HCT116 (cell line): ENCODE measurements around the gene E4F1. TPM values are rescaled to one million over a fixed set of nuclear protein-coding genes. Genes with fewer than 3 reads are reported as not detected.
A peak's percentile ranks its signal among the peaks of the same experiment; 100 is the strongest.

Source experiments
- ATAC-seq: fragments of 200-7000 bp; cut with Tn5 transposase; 2 replicates; pipeline ENCODE4 v1.9.1; 2020; ENCODE audit warnings: mild to moderate bottlenecking, moderate library complexity
- BruUV-seq: library from RNA; stranded (reverse); fragments of 400-500 nt; replicated peaks from 2 replicates; lab custom pipeline; 2021; lab: Mats Ljungman, UMichigan
- CTCF ChIA-PET: fragments of 300-600 bp; sonication (Branson Sonifier 250); formaldehyde crosslinking; loops from one replicate; lab custom pipeline; 2021; ENCODE audit warnings: antibody characterized with exemption; lab: Charles Lee
- POLR2A ChIA-PET: fragments of 300-600, 350-600 bp; sonication (Branson Sonifier 250); formaldehyde crosslinking; loops from one replicate; lab custom pipeline; 2021; ENCODE audit warnings: antibody characterized with exemption; lab: Charles Lee
- RAD21 ChIA-PET, 2 experiments: fragments of 300-600 bp; sonication (Branson Sonifier 250); formaldehyde crosslinking; loops; one replicate each; lab custom pipeline; 2023; ENCODE audit warnings: low total read pairs in 2 of 2; ENCODE audit not compliant: uncharacterized antibody in 2 of 2, unreplicated experiment in 2 of 2, low non-redundant PET in 1 of 2; lab: Charles Lee
- DNase-seq: peaks from one replicate; pipeline ENCODE4 v3.0.0-alpha.2; 2010; ENCODE audit warnings: low read depth, low spot score
- H2AFZ ChIP-seq: fragments of 200-600 bp; shearing (Covaris generic), sonication (generic); 2 replicates; pipeline ENCODE4 v1.6.1; 2017; ENCODE audit warnings: low read depth, mixed run types, mixed read lengths, antibody characterized with exemption, low read length; ENCODE audit not compliant: poor library complexity, severe bottlenecking
- H3K27ac ChIP-seq: 2 replicates; pipeline ENCODE4 v1.5.1; 2012; ENCODE audit warnings: low read depth, low read length
- H3K27me3 ChIP-seq: fragments of 200-600 bp; sonication (generic); 2 replicates; pipeline ENCODE4 v1.6.1; 2016; ENCODE audit warnings: mixed run types, low read length, mixed read lengths; ENCODE audit not compliant: insufficient read depth
- H3K36me3 ChIP-seq, 2 experiments: fragments of 200-500 bp in 1 of 2; fragments of 200-600 bp in 1 of 2; sonication (Bioruptor generic) in 1 of 2; sonication (generic) in 1 of 2; 2 replicates each; pipeline versions ENCODE4 v1.5.1 to v1.6.1; 2014 to 2016; ENCODE audit warnings: low read length in 2 of 2, inconsistent platforms in 1 of 2, mixed read lengths in 1 of 2, mixed run types in 1 of 2; ENCODE audit not compliant: insufficient read depth in 2 of 2, control insufficient read depth in 1 of 2
- H3K4me1 ChIP-seq, 2 experiments: fragments of 200-600 bp in 1 of 2; sonication (generic) in 1 of 2; 2 replicates each; pipeline versions ENCODE4 v1.5.1 to v1.6.1; 2012 to 2017; ENCODE audit warnings: low read length in 2 of 2, inconsistent platforms in 1 of 2, mild to moderate bottlenecking in 1 of 2, mixed read lengths in 1 of 2, mixed run types in 1 of 2, moderate library complexity in 1 of 2; ENCODE audit not compliant: insufficient read depth in 2 of 2, control insufficient read depth in 1 of 2
- H3K4me2 ChIP-seq: fragments of 200-600 bp; sonication (generic); 2 replicates; pipeline ENCODE4 v1.6.1; 2017; ENCODE audit warnings: mixed run types, low read length, mixed read lengths
- H3K4me3 ChIP-seq, 2 experiments: fragments of 200-600 bp in 1 of 2; sonication (generic) in 1 of 2; replicated peaks in 1 of 2; 2 replicates each; pipeline ENCODE4 v1.5.1; 2011 to 2016; ENCODE audit warnings: low read length in 2 of 2, control low read depth in 1 of 2, low read depth in 1 of 2, mild to moderate bottlenecking in 1 of 2, mixed read lengths in 1 of 2, mixed run types in 1 of 2
- H3K79me2 ChIP-seq: fragments of 200-600 bp; sonication (generic); 2 replicates; pipeline ENCODE4 v1.6.1; 2017; ENCODE audit warnings: mild to moderate bottlenecking, mixed run types, low read length, moderate library complexity, mixed read lengths; ENCODE audit not compliant: insufficient read depth
- H3K9ac ChIP-seq: fragments of 200-600 bp; sonication (generic); 2 replicates; pipeline ENCODE4 v1.6.1; 2016; ENCODE audit warnings: low read length, mixed read lengths
- H3K9me2 ChIP-seq: fragments of 200-600 bp; sonication (generic), shearing (Covaris generic); 2 replicates; pipeline ENCODE4 v1.6.1; 2017; ENCODE audit warnings: mixed run types, mild to moderate bottlenecking, moderate library complexity; ENCODE audit not compliant: insufficient read depth
- H3K9me3 ChIP-seq, 2 experiments: fragments of 200-500 bp in 1 of 2; fragments of 200-600 bp in 1 of 2; sonication (Bioruptor generic) in 1 of 2; sonication (generic) in 1 of 2; 2 replicates each; pipeline ENCODE4 v1.6.1; 2014 to 2017; ENCODE audit warnings: low read length in 2 of 2, mixed read lengths in 2 of 2, inconsistent platforms in 1 of 2, low read depth in 1 of 2, mild to moderate bottlenecking in 1 of 2, mixed run types in 1 of 2, moderate library complexity in 1 of 2; ENCODE audit not compliant: control insufficient read depth in 1 of 2, insufficient read depth in 1 of 2
- H4K20me1 ChIP-seq: fragments of 200-600 bp; sonication (generic), shearing (Covaris generic); 2 replicates; pipeline ENCODE4 v1.6.1; 2017; ENCODE audit warnings: mixed run types, mild to moderate bottlenecking, moderate library complexity; ENCODE audit not compliant: insufficient read depth
- CBX3 ChIP-seq: IDR thresholded peaks from 2 replicates; pipeline ENCODE4 v1.6.1; 2012; ENCODE audit warnings: low read depth
- CEBPB ChIP-seq: IDR thresholded peaks from 2 replicates; pipeline ENCODE4 v1.6.1; 2012; ENCODE audit warnings: low read depth
- EGR1 ChIP-seq: IDR thresholded peaks from 2 replicates; pipeline ENCODE4 v1.6.1; 2012; ENCODE audit warnings: low read depth
- ELF1 ChIP-seq: IDR thresholded peaks from 2 replicates; pipeline ENCODE4 v1.6.1; 2012; ENCODE audit warnings: low read depth, borderline replicate concordance
- EZH2phosphoT487 ChIP-seq: fragments of 200-600 bp; IDR thresholded peaks from 2 replicates; pipeline ENCODE4 v1.6.1; 2018; ENCODE audit warnings: antibody characterized with exemption, borderline replicate concordance
- FOSL1 ChIP-seq: IDR thresholded peaks from 2 replicates; pipeline ENCODE4 v1.6.1; 2012; ENCODE audit warnings: low read depth
- JUND ChIP-seq: IDR thresholded peaks from 2 replicates; pipeline ENCODE4 v1.6.1; 2012
- RAD21 ChIP-seq: IDR thresholded peaks from 2 replicates; pipeline ENCODE4 v1.6.1; 2012; ENCODE audit warnings: low read depth, mild to moderate bottlenecking
- SP1 ChIP-seq: IDR thresholded peaks from 2 replicates; pipeline ENCODE4 v1.6.1; 2012; ENCODE audit warnings: low read depth
- TCF7L2 ChIP-seq: IDR thresholded peaks from 2 replicates; pipeline ENCODE4 v1.7.0; 2011; ENCODE audit warnings: borderline replicate concordance, inconsistent platforms; ENCODE audit not compliant: insufficient read depth, insufficient read length; ENCODE audit errors: extremely low read depth
- ZBTB33 ChIP-seq: IDR thresholded peaks from 2 replicates; pipeline ENCODE4 v1.6.1; 2011; ENCODE audit warnings: mild to moderate bottlenecking, low read length, moderate library complexity; ENCODE audit not compliant: insufficient replicate concordance; ENCODE audit errors: extremely low read depth
- ZNF274 ChIP-seq: fragments of 200-500 bp; sonication (Bioruptor generic); IDR thresholded peaks from 2 replicates; pipeline ENCODE4 v1.6.1; 2014; ENCODE audit warnings: mild to moderate bottlenecking, low read depth, low read length, inconsistent platforms
- intact Hi-C: fragments of 100-400 bp; cut with micrococcal nuclease; formaldehyde crosslinking; loops from 2 replicates; pipeline ENCODE4 v1.10.0; 2022
- total RNA-seq: library from RNA; stranded (reverse); gene quantifications from one replicate; pipeline ENCODE4 v1.2.1, GENCODE V29; 2021; ENCODE audit not compliant: unreplicated experiment
- TF ChIP-seq, protein P1 (sequence below): IDR thresholded peaks from 2 replicates; pipeline ENCODE4 v1.6.1; 2012
- TF ChIP-seq, protein P2 (sequence below), 3 experiments: fragments of 200-600 bp in 1 of 3; sonication (generic) in 1 of 3; IDR thresholded peaks in 2 of 3; conservative IDR thresholded peaks in 1 of 3; 2 replicates each; pipeline ENCODE4 v1.5.1; 2012 to 2017; ENCODE audit warnings: low read depth in 2 of 3, low read length in 2 of 3, antibody characterized with exemption in 1 of 3, borderline replicate concordance in 1 of 3, control low read depth in 1 of 3, mild to moderate bottlenecking in 1 of 3, mixed read lengths in 1 of 3, mixed run types in 1 of 3, moderate library complexity in 1 of 3; ENCODE audit not compliant: insufficient read depth in 1 of 3

Gene E4F1
- total RNA-seq, 1 experiment from 2014 or later = 40.7 TPM

GRCh38 chr16:2196162-2196980 lies 27.0 kb upstream of the E4F1 start, which contains the start of gene CASKIN1:
TSS of gene CASKIN1 (minus strand) at chr16:2196605. CDS start at chr16:2196432, 173 bp downstream.
- Histone ChIP-seq H4K20me1 (no peaks in the 10 kb centered on the region), H3K79me2 (no peaks in the 10 kb centered on the region), H3K9ac (peak within 1 kb of the TSS; percentile 41), H3K4me1 (peaks cover 5 to 19% of the 10 kb centered on the region in 2 experiments), H2AFZ (no peak within 1 kb of the TSS), H3K9me3 (no peaks in the 10 kb centered on the region), H3K4me2 (peak within 1 kb of the TSS; percentile 88), H3K4me3 (peak within 1 kb of the TSS; percentile 41 to 58), H3K36me3 (no peaks in the 10 kb centered on the region), H3K27me3 (no peaks in the 10 kb centered on the region), H3K9me2 (no peaks in the 10 kb centered on the region), H3K27ac (no peak within 1 kb of the TSS; the same call in 1 of the 2 replicates)
- BruUV-seq = no TSS peak
- ATAC-seq (peak; percentile 52), DNase-seq (no peak)
- ChIA-PET CTCF (interaction anchor here (0.5 to 3.5 kb wide), 2 partner anchors 55 to 460 kb away, joined by 3 to 24 read pairs; partner anchors contain the start of gene ECI1), RAD21 (interaction anchor here in 1 of 2 experiments (0.6 kb wide), 1 partner anchor 30 kb away, joined by 3 read pairs; no protein-coding TSS in a partner anchor), POLR2A (no interaction called here)
- intact Hi-C loops = loop anchor here (10.0 kb wide), 1 partner anchor 308 kb away; no protein-coding TSS in a partner anchor
- TF ChIP-seq EGR1 (no peak), TCF7L2 (no peak), FOSL1 (no peak), EZH2phosphoT487 (no peak), JUND (no peak), CBX3 (no peak)

- Histone ChIP-seq H2AFZ (no peak overlapping the region), H3K4me3 (no peak overlapping the region), H3K9me2 (no peaks in the 10 kb centered on the region), H3K36me3 (no peaks in the 10 kb centered on the region), H3K27me3 (no peaks in the 10 kb centered on the region), H3K79me2 (no peaks in the 10 kb centered on the region), H3K27ac (no peak overlapping the region), H4K20me1 (no peaks in the 10 kb centered on the region), H3K4me2 (no peak overlapping the region), H3K9ac (no peak overlapping the region), H3K4me1 (peaks cover 5 to 19% of the 10 kb centered on the region in 2 experiments), H3K9me3 (no peaks in the 10 kb centered on the region)
- intact Hi-C loops = loop anchor here (10.0 kb wide), 1 partner anchor 308 kb away; no protein-coding TSS in a partner anchor
- DNase-seq (no peak), ATAC-seq (no peak)
- ChIA-PET RAD21 (no interaction called here), POLR2A (interaction anchor here (2.1 kb wide), 1 partner anchor 42 kb away, joined by 6 read pairs; the partner anchor contains the start of gene TRAF7), CTCF (interaction anchor here (3.5 kb wide), 1 partner anchor 55 kb away, joined by 24 read pairs; the partner anchor contains the start of gene ECI1)
- no TSS peak for BruUV-seq
- TF ChIP-seq, protein P1, sequence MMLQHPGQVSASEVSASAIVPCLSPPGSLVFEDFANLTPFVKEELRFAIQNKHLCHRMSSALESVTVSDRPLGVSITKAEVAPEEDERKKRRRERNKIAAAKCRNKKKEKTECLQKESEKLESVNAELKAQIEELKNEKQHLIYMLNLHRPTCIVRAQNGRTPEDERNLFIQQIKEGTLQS = no peak
- TF ChIP-seq SP1 (no peak), ZNF274 (no peak), ZBTB33 (no peak), ELF1 (no peak), CEBPB (no peak), RAD21 (no peak)
- TF ChIP-seq, protein P2, sequence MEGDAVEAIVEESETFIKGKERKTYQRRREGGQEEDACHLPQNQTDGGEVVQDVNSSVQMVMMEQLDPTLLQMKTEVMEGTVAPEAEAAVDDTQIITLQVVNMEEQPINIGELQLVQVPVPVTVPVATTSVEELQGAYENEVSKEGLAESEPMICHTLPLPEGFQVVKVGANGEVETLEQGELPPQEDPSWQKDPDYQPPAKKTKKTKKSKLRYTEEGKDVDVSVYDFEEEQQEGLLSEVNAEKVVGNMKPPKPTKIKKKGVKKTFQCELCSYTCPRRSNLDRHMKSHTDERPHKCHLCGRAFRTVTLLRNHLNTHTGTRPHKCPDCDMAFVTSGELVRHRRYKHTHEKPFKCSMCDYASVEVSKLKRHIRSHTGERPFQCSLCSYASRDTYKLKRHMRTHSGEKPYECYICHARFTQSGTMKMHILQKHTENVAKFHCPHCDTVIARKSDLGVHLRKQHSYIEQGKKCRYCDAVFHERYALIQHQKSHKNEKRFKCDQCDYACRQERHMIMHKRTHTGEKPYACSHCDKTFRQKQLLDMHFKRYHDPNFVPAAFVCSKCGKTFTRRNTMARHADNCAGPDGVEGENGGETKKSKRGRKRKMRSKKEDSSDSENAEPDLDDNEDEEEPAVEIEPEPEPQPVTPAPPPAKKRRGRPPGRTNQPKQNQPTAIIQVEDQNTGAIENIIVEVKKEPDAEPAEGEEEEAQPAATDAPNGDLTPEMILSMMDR (IDR thresholded peaks at IDR 0.05 in 2 of 3, conservative IDR thresholded peaks at IDR 0.05 in 1 of 3; ENCODE audit: borderline replicate concordance in 1 of 3, insufficient read depth in 1 of 3, low read depth in 2 of 3, low read length in 2 of 3) = no peak
Measured at GRCh38 chr16:2196981-2197511, 26.3 kb upstream of the E4F1 start.
